GM12874 (cell line): Measurements from ENCODE around the gene DMRTB1.

Experiments used
- TF ChIP-seq, protein P1 (sequence below): IDR thresholded peaks from 2 replicates; pipeline ENCODE4 v1.5.1; 2011; ENCODE audit warnings: low read depth, mild to moderate bottlenecking, control low read depth, low read length, moderate library complexity; ENCODE audit not compliant: insufficient read depth

Gene DMRTB1

DNA sequence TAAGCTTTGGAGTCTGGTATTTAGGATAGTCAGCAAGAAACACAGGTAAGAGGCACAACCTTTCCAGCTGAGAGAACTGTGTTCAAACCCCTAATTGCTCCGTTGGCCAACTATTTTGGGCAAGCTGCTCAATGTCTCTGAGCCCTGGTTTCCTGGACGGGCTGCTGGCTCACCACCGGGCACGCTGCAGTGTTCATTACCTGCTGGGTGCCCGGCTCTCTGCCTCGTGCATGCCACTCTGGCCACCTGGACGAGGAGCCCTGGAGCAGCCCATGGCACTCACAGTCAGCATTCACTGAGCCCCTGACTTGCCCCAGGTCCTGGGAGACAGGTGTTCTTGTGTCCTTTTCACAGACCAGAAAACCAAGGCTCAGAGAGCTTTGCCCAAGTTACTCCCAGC lies 51.0 kb downstream of the DMRTB1 start:
- TF ChIP-seq, protein P1, sequence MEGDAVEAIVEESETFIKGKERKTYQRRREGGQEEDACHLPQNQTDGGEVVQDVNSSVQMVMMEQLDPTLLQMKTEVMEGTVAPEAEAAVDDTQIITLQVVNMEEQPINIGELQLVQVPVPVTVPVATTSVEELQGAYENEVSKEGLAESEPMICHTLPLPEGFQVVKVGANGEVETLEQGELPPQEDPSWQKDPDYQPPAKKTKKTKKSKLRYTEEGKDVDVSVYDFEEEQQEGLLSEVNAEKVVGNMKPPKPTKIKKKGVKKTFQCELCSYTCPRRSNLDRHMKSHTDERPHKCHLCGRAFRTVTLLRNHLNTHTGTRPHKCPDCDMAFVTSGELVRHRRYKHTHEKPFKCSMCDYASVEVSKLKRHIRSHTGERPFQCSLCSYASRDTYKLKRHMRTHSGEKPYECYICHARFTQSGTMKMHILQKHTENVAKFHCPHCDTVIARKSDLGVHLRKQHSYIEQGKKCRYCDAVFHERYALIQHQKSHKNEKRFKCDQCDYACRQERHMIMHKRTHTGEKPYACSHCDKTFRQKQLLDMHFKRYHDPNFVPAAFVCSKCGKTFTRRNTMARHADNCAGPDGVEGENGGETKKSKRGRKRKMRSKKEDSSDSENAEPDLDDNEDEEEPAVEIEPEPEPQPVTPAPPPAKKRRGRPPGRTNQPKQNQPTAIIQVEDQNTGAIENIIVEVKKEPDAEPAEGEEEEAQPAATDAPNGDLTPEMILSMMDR = no peak

DNA sequence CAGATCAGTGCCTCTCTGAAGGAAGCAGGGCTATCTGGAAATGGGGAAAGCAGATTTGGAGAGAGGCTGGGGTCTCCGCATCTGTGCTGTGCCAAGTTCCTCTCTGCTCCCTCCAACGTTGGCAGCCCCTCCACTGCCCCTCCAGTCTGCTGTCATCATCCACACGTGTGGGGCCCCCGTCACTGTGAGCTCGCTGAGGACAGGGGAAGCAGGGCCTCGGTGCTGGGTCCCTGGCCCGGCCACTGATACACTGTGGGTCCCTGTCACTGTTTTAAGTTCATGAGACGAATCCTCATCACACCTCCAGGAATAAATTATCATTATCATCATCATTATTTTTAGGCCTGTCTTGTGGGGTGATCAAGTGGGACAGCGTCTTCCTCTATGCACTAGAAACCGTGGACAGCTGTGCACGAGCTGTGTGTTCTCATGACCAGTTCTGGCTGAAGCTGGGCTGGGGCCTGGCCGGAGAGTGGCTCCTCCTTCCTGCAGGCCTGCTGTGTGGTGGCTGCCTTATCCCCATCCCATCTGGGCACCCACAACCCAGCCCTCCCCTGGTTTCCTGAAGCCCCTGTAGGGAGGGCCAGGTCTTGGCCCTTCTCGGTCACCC lies 52.2 kb downstream of the DMRTB1 start:
- TF ChIP-seq, protein P1 = no peak

DNA sequence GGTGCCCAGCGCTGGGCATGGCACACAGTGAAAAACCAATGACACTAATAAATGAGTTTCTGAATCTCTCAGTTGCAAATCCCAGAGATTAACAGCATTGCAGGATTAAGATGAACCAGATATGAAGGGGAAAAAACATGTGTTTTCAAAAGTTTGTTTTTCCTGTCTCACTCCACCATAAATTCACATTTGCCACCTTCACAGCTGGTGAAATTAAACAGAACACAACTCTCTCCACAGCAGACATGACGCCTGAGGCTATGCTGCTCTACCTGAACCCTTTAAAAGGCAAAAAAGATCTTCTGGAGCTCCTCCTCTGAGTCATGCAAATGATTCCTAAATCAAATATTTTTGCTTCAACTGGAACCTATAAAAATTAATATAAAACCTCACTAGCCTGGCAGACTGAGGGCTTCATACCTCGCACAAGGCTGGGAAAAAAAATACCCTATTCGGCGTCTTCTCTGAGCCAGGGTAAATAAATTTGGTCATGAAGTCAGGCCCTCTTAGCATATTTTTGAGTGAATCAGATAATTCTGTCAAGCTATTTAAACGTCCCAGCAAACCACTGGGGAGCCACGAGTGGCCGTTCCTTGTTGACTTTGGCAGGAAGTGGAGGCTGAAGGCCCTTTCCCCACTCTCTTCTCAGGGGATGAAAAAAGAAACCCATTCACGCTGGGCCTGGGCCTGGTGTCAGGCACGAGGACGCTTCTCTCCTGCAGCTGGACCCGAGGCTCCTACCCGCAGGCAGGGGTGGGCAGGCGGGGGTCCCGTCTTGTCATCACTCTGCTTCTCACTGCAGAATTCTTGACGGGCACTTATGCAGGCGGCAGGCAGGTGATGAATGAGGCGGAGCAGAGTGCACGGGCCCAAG lies 53.0 kb downstream of the DMRTB1 start:
- TF ChIP-seq, protein P1 = no peak

DNA sequence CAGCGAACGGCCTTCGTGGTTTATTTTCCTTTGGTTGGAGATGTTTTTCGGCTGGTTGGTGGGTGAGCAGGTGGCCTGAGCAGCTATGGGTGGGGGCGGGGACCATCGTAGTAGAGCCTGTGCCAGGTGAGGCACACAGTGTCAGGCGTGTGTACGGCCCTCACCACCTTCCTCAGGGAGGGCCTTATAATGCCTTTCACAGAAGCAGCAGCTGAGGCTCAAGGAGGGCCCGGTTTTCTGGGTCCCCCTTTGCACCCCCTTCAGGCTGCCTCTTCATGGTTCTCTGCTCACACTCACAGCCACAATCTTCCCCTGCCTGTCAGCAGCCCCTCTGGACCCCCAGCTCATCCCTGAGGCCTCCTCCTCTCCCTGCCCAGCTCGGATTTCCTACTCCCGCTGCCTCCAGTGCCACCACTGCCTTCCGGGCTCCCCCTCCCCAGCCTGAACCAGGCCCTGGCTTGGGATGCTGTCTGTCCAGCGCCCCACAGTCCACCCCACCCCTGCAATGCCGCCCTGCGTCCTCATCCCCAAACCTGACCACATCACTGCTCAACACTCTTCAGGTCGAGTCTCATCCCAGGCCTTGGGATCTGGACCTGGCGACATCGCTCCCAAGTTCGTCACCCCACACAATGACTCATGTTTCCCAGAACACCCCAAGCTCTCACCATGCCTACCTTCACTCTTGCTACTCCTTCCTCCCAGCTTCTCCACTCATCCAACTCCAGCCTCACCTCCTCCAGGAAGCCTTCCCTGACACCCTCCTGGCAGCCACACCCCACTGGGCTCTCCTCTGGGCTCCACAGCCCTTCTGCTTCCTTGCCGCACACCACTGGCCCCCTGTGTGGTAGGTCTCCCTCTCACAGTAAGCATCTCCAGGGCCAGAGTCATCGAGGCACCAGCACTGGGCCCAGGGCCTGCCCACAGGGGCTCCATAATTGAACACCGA lies 53.9 kb downstream of the DMRTB1 start:
- TF ChIP-seq, protein P1 = no peak

DNA sequence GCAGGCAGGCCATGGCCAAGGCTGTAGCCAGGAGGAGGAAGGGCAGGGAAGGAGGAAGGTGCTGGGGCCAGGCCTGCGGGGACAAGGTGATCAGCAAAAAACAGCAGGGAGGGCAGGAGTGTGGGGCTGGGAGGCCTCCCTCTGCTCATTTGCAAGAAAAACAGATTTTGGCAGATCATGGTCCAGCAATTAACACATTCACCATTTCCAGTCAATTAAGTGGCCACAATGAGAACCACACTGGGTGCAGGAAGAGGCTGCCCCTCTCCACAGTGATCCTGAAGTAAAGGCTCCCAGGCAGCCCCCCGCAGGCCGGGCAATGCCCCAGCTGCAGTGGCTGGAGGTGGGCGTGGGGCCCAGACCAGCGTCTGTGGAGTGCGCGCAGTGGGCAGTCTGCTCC lies 54.6 kb downstream of the DMRTB1 start:
- TF ChIP-seq, protein P1 = no peak

DNA sequence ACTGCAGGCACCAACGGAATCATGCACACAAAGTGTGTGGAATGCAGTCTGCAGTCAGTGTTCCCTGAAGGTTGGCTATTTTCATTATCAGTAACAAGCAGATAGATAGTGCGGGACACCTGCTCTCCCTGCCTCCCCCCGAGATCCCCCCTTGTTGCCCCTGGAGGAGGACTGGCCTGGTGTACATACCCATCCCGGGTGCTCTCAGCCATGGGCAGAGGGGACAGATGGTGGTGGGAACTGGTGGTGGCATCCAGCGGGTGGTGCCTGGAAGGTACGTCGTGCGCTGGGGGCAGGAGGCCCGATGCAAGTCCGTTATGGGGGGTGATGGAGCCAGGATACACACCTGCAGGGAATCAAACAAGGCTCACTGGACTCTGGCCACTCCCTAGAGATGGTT lies 55.2 kb downstream of the DMRTB1 start:
- TF ChIP-seq, protein P1 = no peak

DNA sequence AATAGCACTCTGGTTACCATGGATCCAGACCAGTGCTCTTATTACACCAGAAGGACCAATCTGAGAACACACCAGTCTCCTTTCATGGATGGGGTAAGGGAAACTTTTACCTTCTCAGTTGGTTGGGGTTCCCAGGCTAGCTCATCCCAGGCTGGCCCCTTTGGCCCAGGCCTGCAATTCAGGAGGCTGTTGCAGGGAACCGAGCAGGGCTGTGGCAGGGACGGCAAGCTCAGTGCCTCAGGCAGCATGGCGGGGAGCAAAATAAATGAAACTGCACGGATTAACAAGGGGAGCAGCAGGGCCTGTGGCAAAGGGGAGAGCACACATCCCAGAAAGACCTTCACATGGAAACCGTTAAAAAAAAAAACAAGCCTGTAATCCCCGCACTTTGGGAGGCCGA lies 57.0 kb downstream of the DMRTB1 start:
- TF ChIP-seq, protein P1 = no peak
